B cell (primary cell): ENCODE results near the gene ADM5. TPM values are rescaled to one million over a fixed set of nuclear protein-coding genes. Genes with fewer than 3 reads are reported as not detected.

Experiments
- ATAC-seq: fragments of 200-7000 bp; cut with Tn5 transposase; one replicate; pipeline ENCODE4 v1.10.0; 2021; ENCODE audit warnings: low read depth, mild to moderate bottlenecking, moderate number of reproducible peaks, moderate library complexity
- CTCF ChIA-PET: fragments of 350-600 bp; sonication (Branson Sonifier 250); formaldehyde crosslinking; loops from one replicate; lab custom pipeline; 2021; ENCODE audit warnings: antibody characterized with exemption, inconsistent platforms; lab: Charles Lee
- POLR2A ChIA-PET: fragments of 350-600 bp; sonication (Branson Sonifier 250); formaldehyde crosslinking; loops from one replicate; lab custom pipeline; 2021; ENCODE audit warnings: antibody characterized with exemption; lab: Charles Lee
- DNase-seq: peaks from one replicate; pipeline ENCODE4 v3.0.0; 2013
- H2AFZ ChIP-seq: 2 replicates; pipeline ENCODE4 v1.6.1; 2012; ENCODE audit warnings: mild to moderate bottlenecking, low read depth, low read length; ENCODE audit not compliant: insufficient read depth, poor library complexity, severe bottlenecking
- H3K27ac ChIP-seq, 2 donors: 1 replicate in 1 of 2; 2 replicates in 1 of 2; pipeline ENCODE4 v1.5.1; 2012 to 2013; ENCODE audit warnings: low read length in 2 of 2, mild to moderate bottlenecking in 2 of 2, moderate library complexity in 1 of 2
- H3K27me3 ChIP-seq, 4 experiments: fragments of 200-600 bp in 1 of 4; sonication (generic) in 1 of 4; replicated peaks in 1 of 4; 1 replicate in 2 of 4; 2 replicates in 2 of 4; pipeline versions ENCODE4 v1.6.1 to v1.7.0; 2013 to 2016; ENCODE audit warnings: low read length in 3 of 4, mild to moderate bottlenecking in 2 of 4, mixed read lengths in 1 of 4, moderate library complexity in 1 of 4; ENCODE audit not compliant: insufficient read depth in 4 of 4, control insufficient read depth in 3 of 4; ENCODE audit errors: control extremely low read depth in 1 of 4
- H3K36me3 ChIP-seq, 2 experiments: replicated peaks in 1 of 2; 1 replicate in 1 of 2; 2 replicates in 1 of 2; pipeline versions ENCODE4 v1.6.1 to v1.7.1; 2013; ENCODE audit warnings: low read length in 1 of 2; ENCODE audit not compliant: insufficient read depth in 2 of 2, control insufficient read depth in 1 of 2; ENCODE audit errors: control extremely low read depth in 1 of 2, extremely low read depth in 1 of 2
- H3K4me1 ChIP-seq, 2 donors: fragments of 200-600 bp in 1 of 2; sonication (generic) in 1 of 2; 1 replicate in 1 of 2; 2 replicates in 1 of 2; pipeline versions ENCODE4 v1.5.1 to v1.6.1; 2013 to 2017; ENCODE audit warnings: low read length in 2 of 2; ENCODE audit not compliant: control insufficient read depth in 2 of 2, insufficient read depth in 2 of 2
- H3K4me2 ChIP-seq: replicated peaks from 2 replicates; pipeline ENCODE3; 2012; ENCODE audit warnings: mild to moderate bottlenecking, low read depth, low read length; ENCODE audit not compliant: poor library complexity, severe bottlenecking
- H3K4me3 ChIP-seq, 5 experiments: fragments of 200-600 bp in 1 of 5; sonication (generic) in 1 of 5; 1 replicate in 3 of 5; 2 replicates in 2 of 5; pipeline versions ENCODE4 v1.5.1 to v1.7.0; 2011 to 2016; ENCODE audit warnings: low read length in 4 of 5, mild to moderate bottlenecking in 4 of 5, low read depth in 2 of 5, control low read depth in 1 of 5, moderate library complexity in 1 of 5; ENCODE audit not compliant: insufficient read depth in 1 of 5; ENCODE audit errors: control extremely low read depth in 1 of 5, extremely low read depth in 1 of 5
- H3K79me2 ChIP-seq: fragments of 200-600 bp; sonication (generic); one replicate; pipeline ENCODE4 v1.6.0; 2016; ENCODE audit warnings: low read length; ENCODE audit not compliant: control insufficient read depth, insufficient read depth
- H3K9ac ChIP-seq: fragments of 200-600 bp; sonication (generic); 2 replicates; pipeline ENCODE4 v1.6.1; 2017; ENCODE audit warnings: mild to moderate bottlenecking, low read length, moderate library complexity
- H3K9me3 ChIP-seq, 3 donors: one replicate each; pipeline versions ENCODE4 v1.6.1 to v1.7.1; 2013; ENCODE audit warnings: low read length in 2 of 3; ENCODE audit not compliant: control insufficient read depth in 2 of 3, insufficient read depth in 1 of 3; ENCODE audit errors: control extremely low read depth in 1 of 3
- H4K20me1 ChIP-seq: 2 replicates; pipeline ENCODE4 v1.6.0; 2012; ENCODE audit warnings: mild to moderate bottlenecking, low read length; ENCODE audit not compliant: insufficient read depth, control insufficient read depth, poor library complexity, severe bottlenecking
- H3K27ac Mint-ChIP-seq: one replicate; pipeline ENCODE4 v1.8.0; 2021; ENCODE audit warnings: mixed read lengths
- H3K27me3 Mint-ChIP-seq: one replicate; pipeline ENCODE4 v1.8.0; 2021; ENCODE audit warnings: mixed read lengths
- H3K4me1 Mint-ChIP-seq: one replicate; pipeline ENCODE4 v1.8.0; 2021; ENCODE audit warnings: mixed read lengths
- H3K4me3 Mint-ChIP-seq: one replicate; pipeline ENCODE4 v1.8.0; 2021; ENCODE audit warnings: mixed read lengths
- H3K9me3 Mint-ChIP-seq: one replicate; pipeline ENCODE4 v1.8.0; 2022; ENCODE audit warnings: mixed read lengths; ENCODE audit not compliant: insufficient read depth
- EZH2 ChIP-seq: IDR thresholded peaks from 2 replicates; pipeline ENCODE4 v1.6.1; 2012; ENCODE audit warnings: borderline replicate concordance, low read depth, mild to moderate bottlenecking, moderate library complexity, low read length; ENCODE audit not compliant: insufficient read depth, poor library complexity, severe bottlenecking
- WGBS: methylation state at CpG from one replicate; pipeline ENCODE4 v1.1.5; 2013; ENCODE audit warnings: missing lambda C conversion rate; ENCODE audit not compliant: insufficient coverage; 5-methylcytosine and 5-hydroxymethylcytosine counted together
- intact Hi-C: fragments of 100-400 bp; cut with micrococcal nuclease; formaldehyde crosslinking; loops from one replicate; pipeline ENCODE4 v1.10.0; 2022
- polyA plus RNA-seq: library from polyadenylated mRNA; depleted of rRNA; stranded (reverse); fragments of >200 nt; gene quantifications from 2 replicates; pipeline ENCODE4 v1.2.3, GENCODE V29; 2012
- total RNA-seq, 2 donors: library from RNA; stranded (reverse); fragments of 120-200 nt in 1 of 2; gene quantifications; 1 replicate in 1 of 2; 2 replicates in 1 of 2; pipeline versions ENCODE4 v1.2.3 to v1.2.4, GENCODE V29; 2013 to 2022
- TF ChIP-seq, protein P1 (sequence below): fragments of 200-600 bp; IDR thresholded peaks from one replicate; pipeline ENCODE4 v1.8.0; 2022; ENCODE audit warnings: antibody characterized with exemption, mild to moderate bottlenecking

The ADM5 gene
- total and polyA plus RNA-seq, 2 donors (not counting 1 experiment from before 2014, with no cell fraction given): 5.6 to 8.4 TPM

DNA sequence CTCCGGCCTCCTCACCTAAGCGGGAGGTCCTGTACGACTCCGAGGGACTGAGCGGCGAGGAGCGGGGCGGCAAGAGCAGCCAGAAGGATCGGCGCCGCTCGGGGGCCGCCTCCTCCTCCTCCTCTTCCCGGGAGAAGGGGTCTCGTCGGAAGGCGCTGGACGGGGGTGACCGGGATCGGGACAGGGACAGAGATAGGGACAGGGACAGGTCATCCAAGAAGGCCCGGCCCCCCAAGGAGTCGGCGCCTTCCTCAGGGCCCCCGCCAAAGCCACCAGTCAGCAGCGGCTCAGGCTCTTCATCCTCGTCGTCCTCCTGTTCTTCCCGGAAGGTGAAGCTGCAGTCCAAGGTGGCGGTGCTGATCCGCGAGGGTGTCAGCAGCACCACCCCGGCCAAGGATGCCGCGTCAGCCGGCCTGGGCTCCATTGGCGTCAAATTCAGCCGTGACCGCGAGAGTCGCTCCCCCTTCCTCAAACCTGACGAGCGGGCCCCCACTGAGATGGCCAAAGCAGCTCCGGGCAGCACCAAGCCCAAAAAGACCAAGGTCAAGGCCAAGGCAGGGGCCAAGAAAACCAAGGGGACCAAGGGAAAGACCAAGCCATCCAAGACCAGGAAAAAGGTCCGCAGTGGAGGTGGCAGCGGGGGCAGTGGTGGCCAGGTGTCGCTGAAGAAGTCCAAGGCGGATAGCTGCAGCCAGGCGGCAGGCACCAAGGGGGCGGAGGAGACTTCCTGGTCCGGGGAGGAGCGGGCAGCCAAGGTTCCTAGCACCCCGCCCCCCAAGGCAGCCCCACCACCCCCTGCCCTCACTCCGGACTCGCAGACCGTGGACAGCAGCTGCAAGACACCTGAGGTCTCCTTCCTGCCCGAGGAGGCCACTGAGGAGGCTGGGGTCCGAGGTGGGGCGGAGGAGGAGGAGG lies 36.6 kb upstream of the ADM5 start:
- H3K27ac ChIP-seq: no peak overlapping the region
- H3K4me1 Mint-ChIP-seq: no peaks in the 10 kb centered on the region
- no peak overlapping the region for H3K4me3 Mint-ChIP-seq
- peaks cover 23% of the 10 kb centered on the region for H3K79me2 ChIP-seq
- ChIA-PET CTCF (no interaction called here), POLR2A (interaction anchor here (0.6 kb wide), 1 partner anchor 47 kb away, joined by 5 read pairs; no protein-coding TSS in a partner anchor)
- H3K4me1 ChIP-seq: no peaks in the 10 kb centered on the region
- ATAC-seq (no peak), DNase-seq (no peak)
- peaks cover 52% of the 10 kb centered on the region for H4K20me1 ChIP-seq
- no peak overlapping the region for H3K27ac Mint-ChIP-seq
- H3K36me3 ChIP-seq: peaks cover 0 to 70% of the 10 kb centered on the region in 2 experiments
- no peak overlapping the region for H3K4me3 ChIP-seq
- WGBS: 98% methylated on average over 55 of the region's 58 CpGs
- peaks cover 0 to 4% (median 0%) of the 10 kb centered on the region in 3 donors for H3K9me3 ChIP-seq
- no peaks in the 10 kb centered on the region for H3K27me3 ChIP-seq
- intact Hi-C loops: no loop called here
- H3K4me2 ChIP-seq: no peak overlapping the region
- no peaks in the 10 kb centered on the region for H3K9me3 Mint-ChIP-seq
- TF ChIP-seq EZH2: no peak
- H3K27me3 Mint-ChIP-seq: no peaks in the 10 kb centered on the region
- H3K9ac ChIP-seq: no peak overlapping the region
- no peak overlapping the region for H2AFZ ChIP-seq

DNA sequence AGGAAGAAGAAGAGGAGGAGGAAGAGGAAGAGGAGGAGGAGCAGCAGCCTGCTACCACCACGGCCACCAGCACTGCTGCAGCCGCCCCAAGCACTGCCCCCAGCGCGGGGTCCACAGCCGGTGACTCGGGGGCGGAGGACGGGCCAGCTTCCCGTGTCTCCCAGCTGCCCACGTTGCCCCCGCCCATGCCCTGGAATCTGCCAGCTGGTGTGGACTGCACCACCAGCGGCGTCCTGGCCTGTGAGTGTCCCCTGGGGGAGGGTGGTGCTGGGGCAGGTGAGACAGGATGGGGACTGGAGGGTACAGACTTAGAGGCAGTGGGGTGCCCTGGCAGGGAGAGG lies 36.0 kb upstream of the ADM5 start:
- H3K27ac Mint-ChIP-seq: peak overlapping the region; percentile 32
- CTCF ChIA-PET: no interaction called here

More for the DNA sequence above, 36.0 kb upstream of the ADM5 start:
- no peak for TF ChIP-seq EZH2
- TF ChIP-seq, protein P1, sequence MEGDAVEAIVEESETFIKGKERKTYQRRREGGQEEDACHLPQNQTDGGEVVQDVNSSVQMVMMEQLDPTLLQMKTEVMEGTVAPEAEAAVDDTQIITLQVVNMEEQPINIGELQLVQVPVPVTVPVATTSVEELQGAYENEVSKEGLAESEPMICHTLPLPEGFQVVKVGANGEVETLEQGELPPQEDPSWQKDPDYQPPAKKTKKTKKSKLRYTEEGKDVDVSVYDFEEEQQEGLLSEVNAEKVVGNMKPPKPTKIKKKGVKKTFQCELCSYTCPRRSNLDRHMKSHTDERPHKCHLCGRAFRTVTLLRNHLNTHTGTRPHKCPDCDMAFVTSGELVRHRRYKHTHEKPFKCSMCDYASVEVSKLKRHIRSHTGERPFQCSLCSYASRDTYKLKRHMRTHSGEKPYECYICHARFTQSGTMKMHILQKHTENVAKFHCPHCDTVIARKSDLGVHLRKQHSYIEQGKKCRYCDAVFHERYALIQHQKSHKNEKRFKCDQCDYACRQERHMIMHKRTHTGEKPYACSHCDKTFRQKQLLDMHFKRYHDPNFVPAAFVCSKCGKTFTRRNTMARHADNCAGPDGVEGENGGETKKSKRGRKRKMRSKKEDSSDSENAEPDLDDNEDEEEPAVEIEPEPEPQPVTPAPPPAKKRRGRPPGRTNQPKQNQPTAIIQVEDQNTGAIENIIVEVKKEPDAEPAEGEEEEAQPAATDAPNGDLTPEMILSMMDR: no peak
- Histone ChIP-seq H3K9me3 (peaks cover 0 to 4% (median 0%) of the 10 kb centered on the region in 3 donors), H3K36me3 (peaks cover 0 to 73% of the 10 kb centered on the region in 2 experiments), H3K4me3 (no peak overlapping the region), H3K79me2 (peaks cover 24% of the 10 kb centered on the region), H3K4me2 (no peak overlapping the region), H4K20me1 (peaks cover 58% of the 10 kb centered on the region), H3K27me3 (no peaks in the 10 kb centered on the region), H3K9ac (no peak overlapping the region), H2AFZ (no peak overlapping the region), H3K4me1 (no peaks in the 10 kb centered on the region), H3K27ac (no peak overlapping the region)
- Mint-ChIP-seq H3K4me1 (no peaks in the 10 kb centered on the region), H3K9me3 (no peaks in the 10 kb centered on the region), H3K4me3 (no peak overlapping the region), H3K27me3 (no peaks in the 10 kb centered on the region)
- POLR2A ChIA-PET: interaction anchor here (0.6 kb wide), 2 partner anchors 46 to 324 kb away, joined by 5 to 6 read pairs; no protein-coding TSS in a partner anchor
- intact Hi-C loops: no loop called here
- ATAC-seq: no peak
- DNase-seq: no peak
- 99% methylated on average over 13 of the region's 13 CpGs for WGBS
